DMS153 (cell line): ENCODE measurements around the gene AP5Z1.

Experiments used
- DNase-seq: peaks from one replicate; lab custom pipeline; 2025; lab: John Stamatoyannopoulos, UW

AP5Z1 gene

GRCh38 chr7:4745971-4746919 lies 29.2 kb upstream of the AP5Z1 start:
- no peak for DNase-seq

- DNase-seq = no peak
These were observed 28.4 kb upstream of the AP5Z1 start for GRCh38 chr7:4747013-4747412.

GRCh38 chr7:4747746-4748145 lies 27.7 kb upstream of the AP5Z1 start:
- DNase-seq = no peak

GRCh38 chr7:4748231-4748681 lies 27.2 kb upstream of the AP5Z1 start:
- DNase-seq = no peak

- DNase-seq = no peak
These were observed 26.1 kb upstream of the AP5Z1 start for GRCh38 chr7:4749363-4749762.

- no peak for DNase-seq
These were observed 25.6 kb upstream of the AP5Z1 start for GRCh38 chr7:4749798-4750197.

- DNase-seq = no peak
These were observed 23.9 kb upstream of the AP5Z1 start for GRCh38 chr7:4751398-4751947.

GRCh38 chr7:4753598-4754432 lies 21.6 kb upstream of the AP5Z1 start:
- peak; percentile 71 for DNase-seq

GRCh38 chr7:4754433-4755010 lies 20.9 kb upstream of the AP5Z1 start:
- no peak for DNase-seq

GRCh38 chr7:4755045-4755444 lies 20.4 kb upstream of the AP5Z1 start:
- no peak for DNase-seq

GRCh38 chr7:4758111-4758510 lies 17.3 kb upstream of the AP5Z1 start:
- DNase-seq = no peak

- DNase-seq = no peak
These were observed 16.6 kb upstream of the AP5Z1 start for GRCh38 chr7:4758791-4759190.

- no peak for DNase-seq
These were observed 16.2 kb upstream of the AP5Z1 start for GRCh38 chr7:4759211-4759610.

GRCh38 chr7:4760952-4761351 lies 14.5 kb upstream of the AP5Z1 start:
- no peak for DNase-seq

- no peak for DNase-seq
These were observed 13.0 kb upstream of the AP5Z1 start for GRCh38 chr7:4762121-4763055.

- DNase-seq = no peak
These were observed 12.2 kb upstream of the AP5Z1 start for GRCh38 chr7:4763091-4763793.

GRCh38 chr7:4763794-4764185 lies 11.6 kb upstream of the AP5Z1 start:
- no peak for DNase-seq

GRCh38 chr7:4764402-4765007 lies 10.9 kb upstream of the AP5Z1 start:
- no peak for DNase-seq

GRCh38 chr7:4765776-4766490 lies 9.5 kb upstream of the AP5Z1 start:
- DNase-seq = no peak
